Lower lobe of right lung (tissue), 2 donors: ENCODE results near the gene TMC6. TPM values are rescaled to one million over a fixed set of nuclear protein-coding genes. Genes with fewer than 3 reads are reported as not detected.

Experiments
- ATAC-seq, 2 donors: fragments of 200-7000 bp; cut with Tn5 transposase; one replicate each; pipeline ENCODE4 v1.9.1; 2020 to 2022; ENCODE audit warnings: mild to moderate bottlenecking in 2 of 2, moderate library complexity in 2 of 2
- DNase-seq: peaks from one replicate; pipeline ENCODE4 v3.0.0-alpha.2; 2020
- H3K27ac ChIP-seq: fragments of 200-600 bp; one replicate; pipeline ENCODE4 v1.8.0; 2022
- H3K27me3 ChIP-seq: fragments of 200-600 bp; one replicate; pipeline ENCODE4 v1.8.0; 2022; ENCODE audit warnings: low read depth
- H3K36me3 ChIP-seq: fragments of 200-600 bp; one replicate; pipeline ENCODE4 v1.8.0; 2022; ENCODE audit warnings: mild to moderate bottlenecking
- H3K4me1 ChIP-seq: fragments of 200-600 bp; one replicate; pipeline ENCODE4 v1.8.0; 2022
- H3K4me3 ChIP-seq: fragments of 200-600 bp; one replicate; pipeline ENCODE4 v1.8.0; 2022; ENCODE audit warnings: mild to moderate bottlenecking
- H3K9me3 ChIP-seq: fragments of 200-600 bp; one replicate; pipeline ENCODE4 v1.8.0; 2022
- CTCF ChIP-seq: fragments of 200-600 bp; IDR thresholded peaks from one replicate; pipeline ENCODE4 v1.8.0; 2022; ENCODE audit warnings: antibody characterized with exemption, mild to moderate bottlenecking
- intact Hi-C: fragments of 100-400 bp; cut with DNase I; formaldehyde crosslinking; loops from one replicate; pipeline ENCODE4 v1.11.0; 2022
- total RNA-seq: library from RNA; stranded (reverse); fragmentation: NEBNext Ultra II Directional; extraction: Animal tissue kit (Norgen Biotek cat#: 25700); gene quantifications from one replicate; pipeline ENCODE4 v1.2.1, GENCODE V29; 2021
- donor health status: DM: no; HTN: yes; CAD: no; lungs with severe emphysema.

Gene TMC6
- total RNA-seq, 1 donor from 2014 or later: 173 TPM

GRCh38 chr17:78064708-78065107 is 63.8 kb downstream of the TMC6 start:
- ATAC-seq (no peak), DNase-seq (no peak)
- Histone ChIP-seq H3K36me3 (peaks cover 36% of the 10 kb centered on the region), H3K27me3 (no peaks in the 10 kb centered on the region), H3K27ac (no peak overlapping the region), H3K4me1 (no peaks in the 10 kb centered on the region), H3K9me3 (no peaks in the 10 kb centered on the region), H3K4me3 (no peak overlapping the region)
- TF ChIP-seq CTCF: no peak
- intact Hi-C loops: no loop called here

GRCh38 chr17:78063489-78063888 is 65.1 kb downstream of the TMC6 start:
- H3K4me1 ChIP-seq: no peaks in the 10 kb centered on the region
- no peak for DNase-seq
- H3K27ac ChIP-seq: no peak overlapping the region
- ATAC-seq: no peak
- H3K4me3 ChIP-seq: no peak overlapping the region
- peaks cover 24% of the 10 kb centered on the region for H3K36me3 ChIP-seq
- H3K9me3 ChIP-seq: no peaks in the 10 kb centered on the region
- TF ChIP-seq CTCF: no peak
- intact Hi-C loops: no loop called here
- no peaks in the 10 kb centered on the region for H3K27me3 ChIP-seq

GRCh38 chr17:78062596-78062995 is 66.0 kb downstream of the TMC6 start:
- no peak overlapping the region for H3K27ac ChIP-seq
- no peaks in the 10 kb centered on the region for H3K27me3 ChIP-seq
- ATAC-seq (no peak), DNase-seq (no peak)
- no peak for TF ChIP-seq CTCF
- H3K4me3 ChIP-seq: no peak overlapping the region
- intact Hi-C loops: no loop called here
- peaks cover 7% of the 10 kb centered on the region for H3K4me1 ChIP-seq
- H3K9me3 ChIP-seq: no peaks in the 10 kb centered on the region
- H3K36me3 ChIP-seq: peaks cover 15% of the 10 kb centered on the region

Other genes with a start within 250 kb of the TMC6 start
- 22.4 TPM for gene TNRC6C, start 170.1 kb downstream of the TMC6 start, total RNA-seq
- gene TMC8, start 2.0 kb upstream of the TMC6 start, total RNA-seq: 33.8 TPM
- gene C17orf99, start 17.6 kb upstream of the TMC6 start, total RNA-seq: not detected
- 217 TPM for gene SYNGR2, start 39.8 kb upstream of the TMC6 start, total RNA-seq
- gene TK1, start 58.3 kb upstream of the TMC6 start, total RNA-seq: 6.6 TPM
- gene AFMID, start 58.6 kb upstream of the TMC6 start, total RNA-seq: 38.6 TPM
- 1.8 TPM for gene BIRC5, start 85.5 kb upstream of the TMC6 start, total RNA-seq
- not detected for gene TMEM235, start 102.9 kb upstream of the TMC6 start, total RNA-seq
- 69.5 TPM for gene SOCS3, start 231.3 kb upstream of the TMC6 start, total RNA-seq
- 90.9 TPM for gene PGS1, start 249.9 kb upstream of the TMC6 start, total RNA-seq